K562 (cell line): ENCODE results near the gene S100A8. TPM values are rescaled to one million over a fixed set of nuclear protein-coding genes. Genes with fewer than 3 reads are reported as not detected.

Source experiments
- C11orf30 ChIP-seq: fragments of 450-650 bp; IDR thresholded peaks from 2 replicates; pipeline ENCODE4 v1.6.1; 2016; ENCODE audit warnings: low read depth, mild to moderate bottlenecking
- GABPA ChIP-seq: fragments of 200-800 bp; sonication (Bioruptor generic); conservative IDR thresholded peaks from 2 replicates; pipeline ENCODE4 v1.6.1; 2016; ENCODE audit warnings: low read depth, missing genetic modification characterization, missing compliant biosample characterization
- MAFF ChIP-seq: IDR thresholded peaks from 2 replicates; pipeline ENCODE4 v1.6.1; 2012; ENCODE audit warnings: low read length, improper control_type of control experiment
- NFE2 ChIP-seq: IDR thresholded peaks from 2 replicates; pipeline ENCODE4 v1.6.1; 2014; ENCODE audit warnings: antibody characterized with exemption, low read depth
- TAF9B ChIP-seq: fragments of 450-650 bp; IDR thresholded peaks from 2 replicates; pipeline ENCODE4 v1.6.1; 2018; ENCODE audit warnings: mild to moderate bottlenecking; ENCODE audit not compliant: partially characterized antibody
- ZNF263 ChIP-seq: sonication (generic); formaldehyde crosslinking; IDR thresholded peaks from 2 replicates; pipeline ENCODE4 v1.8.0; 2022; ENCODE audit warnings: mild to moderate bottlenecking, missing genetic modification reagents, borderline replicate concordance
- ZNF316 ChIP-seq: fragments of 450-650 bp; IDR thresholded peaks from 2 replicates; pipeline ENCODE4 v1.6.1; 2016
- polyA plus RNA-seq, 8 experiments: library from polyadenylated mRNA; depleted of rRNA in 4 of 8; stranded (reverse) in 5 of 8; unstranded in 3 of 8; fragments of >200 nt; fragmentation: Nextera tagmentation in 2 of 8; fragmentation: Illumina TruSeq in 1 of 8; extraction: Ambion mirVana in 2 of 8; extraction: Trizol in 1 of 8; gene quantifications; 2 replicates each; pipeline versions ENCODE4 v1.2.1 to v1.2.3, GENCODE V29; 2011 to 2014; ENCODE audit warnings: inconsistent platforms in 1 of 8, missing spikeins in 1 of 8
- total RNA-seq, 7 experiments: library from RNA; depleted of rRNA in 6 of 7; stranded (reverse); fragments of >200 nt in 6 of 7; fragmentation: Illumina TruSeq in 2 of 7; extraction: Trizol in 2 of 7; gene quantifications; 2 replicates each; pipeline versions ENCODE4 v1.2.1 to v1.2.3, GENCODE V29; 2011 to 2021; ENCODE audit warnings: low replicate concordance in 1 of 7
- TF ChIP-seq, protein P1 (sequence below), 3 experiments: fragments of 200-800 bp in 1 of 3; sonication (Bioruptor generic) in 1 of 3; sonication (generic) in 1 of 3; formaldehyde crosslinking in 1 of 3; IDR thresholded peaks; 2 replicates each; pipeline versions ENCODE4 v1.6.1 to v1.8.0; 2016 to 2022; ENCODE audit warnings: mild to moderate bottlenecking in 2 of 3, missing compliant biosample characterization in 2 of 3, missing genetic modification characterization in 2 of 3, missing genetic modification reagents in 1 of 3
- TF ChIP-seq, protein P2 (sequence below), 2 experiments: IDR thresholded peaks in 1 of 2; conservative IDR thresholded peaks in 1 of 2; 2 replicates each; pipeline ENCODE4 v1.6.1; 2016; ENCODE audit warnings: low read depth in 2 of 2, mild to moderate bottlenecking in 1 of 2, missing compliant biosample characterization in 1 of 2, missing genetic modification characterization in 1 of 2, moderate library complexity in 1 of 2

Gene S100A8
- total and polyA plus RNA-seq, 9 of the 15 experiments (the other 6 are each of a cell fraction or from before 2014, with no cell fraction given) = 0.15 to 0.60 TPM; not detected in 7

DNA sequence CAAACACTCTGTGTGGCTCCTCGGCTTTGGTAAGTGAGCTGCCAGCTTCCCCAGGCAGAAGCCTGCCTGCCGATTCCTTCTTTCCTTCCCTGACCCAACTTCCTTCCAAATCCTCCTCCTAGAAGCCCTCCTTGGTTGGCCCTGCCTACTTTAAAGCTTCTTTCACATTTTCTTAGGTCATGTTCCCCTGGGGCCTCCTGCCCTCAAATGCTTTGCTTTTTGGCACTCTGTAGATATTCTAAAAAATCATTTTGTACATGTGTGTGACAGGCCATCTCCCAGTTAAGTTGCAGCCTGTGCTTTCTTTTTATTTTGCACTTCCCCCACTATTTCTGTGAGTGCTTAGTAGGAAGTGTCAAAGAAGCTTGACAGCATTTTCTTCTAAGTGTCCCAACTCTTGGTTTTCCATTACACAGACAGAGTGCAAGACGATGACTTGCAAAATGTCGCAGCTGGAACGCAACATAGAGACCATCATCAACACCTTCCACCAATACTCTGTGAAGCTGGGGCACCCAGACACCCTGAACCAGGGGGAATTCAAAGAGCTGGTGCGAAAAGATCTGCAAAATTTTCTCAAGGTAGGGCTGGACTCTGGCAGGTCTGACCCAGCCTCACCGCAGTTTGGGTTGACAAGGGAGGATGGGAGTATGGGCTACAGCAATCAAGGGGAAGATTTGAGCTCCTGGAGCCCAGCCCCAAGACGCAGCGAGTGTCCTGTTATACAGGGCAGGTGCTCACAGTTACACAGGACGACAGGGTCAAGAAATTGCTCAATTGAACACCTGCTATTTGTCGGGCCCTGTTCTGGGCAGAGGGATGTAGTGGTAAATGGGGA is 32.8 kb downstream of the S100A8 start, which contains the start of gene S100A9 (continued):
- TF ChIP-seq, protein P1, sequence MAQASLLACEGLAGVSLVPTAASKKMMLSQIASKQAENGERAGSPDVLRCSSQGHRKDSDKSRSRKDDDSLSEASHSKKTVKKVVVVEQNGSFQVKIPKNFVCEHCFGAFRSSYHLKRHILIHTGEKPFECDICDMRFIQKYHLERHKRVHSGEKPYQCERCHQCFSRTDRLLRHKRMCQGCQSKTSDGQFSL (CRISPR knock-in tag; IDR thresholded peaks at IDR 0.05) = no peak
- TF ChIP-seq, protein P1 (tag; IDR thresholded peaks at IDR 0.05) = no peak
- TF ChIP-seq TAF9B (no peak), ZNF316 (peak; percentile 81), ZNF263 (CRISPR knock-in tag) (no peak), MAFF (peak; percentile 33; the same call in 1 of the 2 replicates), NFE2 (peak; percentile 73), C11orf30 (peak; percentile 80), GABPA (no peak)
- TF ChIP-seq, protein P2, sequence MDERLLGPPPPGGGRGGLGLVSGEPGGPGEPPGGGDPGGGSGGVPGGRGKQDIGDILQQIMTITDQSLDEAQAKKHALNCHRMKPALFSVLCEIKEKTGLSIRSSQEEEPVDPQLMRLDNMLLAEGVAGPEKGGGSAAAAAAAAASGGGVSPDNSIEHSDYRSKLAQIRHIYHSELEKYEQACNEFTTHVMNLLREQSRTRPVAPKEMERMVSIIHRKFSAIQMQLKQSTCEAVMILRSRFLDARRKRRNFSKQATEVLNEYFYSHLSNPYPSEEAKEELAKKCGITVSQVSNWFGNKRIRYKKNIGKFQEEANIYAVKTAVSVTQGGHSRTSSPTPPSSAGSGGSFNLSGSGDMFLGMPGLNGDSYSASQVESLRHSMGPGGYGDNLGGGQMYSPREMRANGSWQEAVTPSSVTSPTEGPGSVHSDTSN (CRISPR knock-in tag; IDR thresholded peaks at IDR 0.05; ENCODE audit: low read depth) = no peak
- TF ChIP-seq, protein P2 (tag; conservative IDR thresholded peaks at IDR 0.05; ENCODE audit: low read depth) = 0 out of 2 replicates have a peak, but pooled peaks have one; percentile 14
